Measurements from ENCODE around the gene ZNF212. TPM values are rescaled to one million over a fixed set of nuclear protein-coding genes. Genes with fewer than 3 reads are reported as not detected.

ZNF212 gene
- total and polyA plus RNA-seq, 4 experiments from 2014 or later = 4.5 to 24.0 (median 15.4) TPM

DNA sequence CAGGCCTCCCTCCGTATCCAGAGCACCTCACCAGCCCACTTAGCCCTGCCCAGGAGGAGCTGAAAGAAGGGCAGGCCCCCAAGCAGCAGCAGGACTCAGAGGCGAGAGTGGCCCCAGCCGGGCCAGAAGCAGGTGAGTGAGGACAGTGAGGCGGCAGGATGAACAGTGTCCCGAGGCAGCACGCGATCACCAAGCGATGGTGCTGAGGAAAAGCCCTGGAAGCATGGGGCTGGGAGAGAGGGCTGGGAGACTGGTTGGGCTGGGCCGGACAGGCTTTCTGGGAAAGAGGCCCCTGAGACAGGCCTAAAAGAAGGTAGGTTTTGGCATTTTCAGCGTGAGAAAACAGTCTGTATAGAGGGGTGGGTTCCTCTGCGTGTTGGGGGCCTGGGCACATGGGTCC lies 38.9 kb downstream of the ZNF212 start:
- H3K4me3 Mint-ChIP-seq = no peak overlapping the region
- intact Hi-C loops (cut with micrococcal nuclease) = no loop called here
- no peaks in the 10 kb centered on the region for H3K27me3 Mint-ChIP-seq
- H3K27ac Mint-ChIP-seq = peak overlapping the region in 1 of 7 donors; percentile 6
- H3K4me1 ChIP-seq (ENCODE audit: insufficient read depth, low read length) = no peaks in the 10 kb centered on the region
- POLR2A ChIA-PET (ENCODE audit: partially characterized antibody) = no interaction called here
- H3K9me3 ChIP-seq (ENCODE audit: control insufficient read depth in 1 of 2, low read length in 2 of 2) = no peaks in the 10 kb centered on the region
- no peaks in the 10 kb centered on the region for H3K27me3 ChIP-seq (ENCODE audit: insufficient read depth, low read length)
- peaks cover under 1 to 12% (median 4%) of the 10 kb centered on the region in 4 donors for H3K4me1 Mint-ChIP-seq
- H3K27ac ChIP-seq (ENCODE audit: low read depth, low read length) = no peak overlapping the region
- no peak overlapping the region for H3K4me3 ChIP-seq (ENCODE audit: low read length in 2 of 2)
- CTCF ChIA-PET (ENCODE audit: partially characterized antibody) = no interaction called here
- H3K36me3 Mint-ChIP-seq = peaks cover 33 to 53% of the 10 kb centered on the region in 2 donors
- peaks cover 0 to 2% (median 0%) of the 10 kb centered on the region in 8 donors for H3K9me3 Mint-ChIP-seq
- DNase-seq = no peak
- H3K36me3 ChIP-seq (ENCODE audit: insufficient read depth, low read length) = peaks cover 18% of the 10 kb centered on the region

DNA sequence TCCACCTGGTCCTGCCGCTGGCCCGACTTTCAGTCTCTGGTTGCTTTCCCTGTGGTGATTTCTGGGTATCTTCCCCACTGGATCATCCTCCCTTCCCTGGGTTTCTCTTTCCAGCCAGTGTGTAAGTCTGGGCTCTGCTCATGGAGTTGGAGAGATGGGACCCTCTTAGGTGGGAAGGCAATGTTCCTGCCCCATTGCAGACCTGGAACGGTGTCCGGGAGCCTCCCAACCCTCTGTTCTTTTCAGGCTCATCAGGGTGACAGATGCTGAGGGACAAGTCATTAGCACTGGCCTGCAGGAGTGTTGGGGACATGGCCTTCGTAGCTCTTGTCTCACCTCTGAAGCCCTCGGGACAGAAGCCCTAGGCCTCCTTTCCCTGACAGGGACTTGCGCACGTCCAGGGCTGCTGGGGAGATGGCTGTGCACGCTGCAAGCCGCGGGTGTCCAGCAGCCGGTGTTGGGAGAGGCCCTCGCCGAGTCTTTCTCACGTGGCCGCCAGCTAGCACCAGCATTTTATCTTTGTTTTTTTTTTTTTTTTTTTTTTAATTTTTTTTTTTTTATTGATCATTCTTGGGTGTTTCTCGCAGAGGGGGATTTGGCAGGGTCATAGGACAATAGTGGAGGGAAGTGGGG lies 39.8 kb downstream of the ZNF212 start:
- H3K36me3 ChIP-seq (ENCODE audit: insufficient read depth, low read length) = peaks cover 18% of the 10 kb centered on the region
- peaks cover 33 to 48% of the 10 kb centered on the region in 2 donors for H3K36me3 Mint-ChIP-seq
- no peak overlapping the region for H3K27ac ChIP-seq (ENCODE audit: low read depth, low read length)
- peaks cover 0 to 2% (median 0%) of the 10 kb centered on the region in 8 donors for H3K9me3 Mint-ChIP-seq
- no peaks in the 10 kb centered on the region for H3K9me3 ChIP-seq (ENCODE audit: control insufficient read depth in 1 of 2, low read length in 2 of 2)
- CTCF ChIA-PET (ENCODE audit: partially characterized antibody) = no interaction called here
- H3K4me1 ChIP-seq (ENCODE audit: insufficient read depth, low read length) = peaks cover 7% of the 10 kb centered on the region
- H3K27ac Mint-ChIP-seq = peak overlapping the region in 1 of 7 donors; percentile 42
- peaks cover 5 to 12% (median 9%) of the 10 kb centered on the region in 4 donors for H3K4me1 Mint-ChIP-seq
- DNase-seq = no peak
- H3K27me3 Mint-ChIP-seq = no peaks in the 10 kb centered on the region
- intact Hi-C loops (cut with micrococcal nuclease) = no loop called here
- POLR2A ChIA-PET (ENCODE audit: partially characterized antibody) = no interaction called here
- no peaks in the 10 kb centered on the region for H3K27me3 ChIP-seq (ENCODE audit: insufficient read depth, low read length)
- no peak overlapping the region for H3K4me3 Mint-ChIP-seq
- H3K4me3 ChIP-seq (ENCODE audit: low read length in 2 of 2) = no peak overlapping the region

DNA sequence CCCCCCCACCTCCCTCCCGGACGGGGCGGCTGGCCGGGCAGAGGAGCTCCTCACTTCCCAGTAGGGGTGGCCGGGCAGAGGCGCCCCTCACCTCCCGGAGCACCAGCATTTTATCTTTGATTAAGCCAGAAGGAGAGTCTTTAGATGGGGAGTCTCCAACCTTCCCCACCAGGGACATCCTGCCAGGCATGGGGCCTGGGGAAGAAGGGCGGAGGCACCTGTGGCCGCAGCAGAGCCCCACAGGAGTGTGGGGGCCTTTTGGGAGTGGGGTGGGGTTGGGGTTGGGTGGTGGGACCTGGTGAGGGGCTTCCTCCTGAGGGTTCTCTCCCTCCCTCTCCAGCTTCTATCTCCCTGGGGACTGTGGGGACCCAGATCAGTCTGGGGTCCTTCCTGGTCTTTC lies 40.7 kb downstream of the ZNF212 start:
- no peak overlapping the region for H3K4me3 Mint-ChIP-seq
- H3K4me1 Mint-ChIP-seq = peaks cover 9 to 21% (median 16%) of the 10 kb centered on the region in 4 donors
- no peak overlapping the region for H3K27ac Mint-ChIP-seq
- no peaks in the 10 kb centered on the region for H3K9me3 Mint-ChIP-seq
- H3K36me3 Mint-ChIP-seq = peaks cover 25 to 44% of the 10 kb centered on the region in 2 donors
- Histone ChIP-seq H3K27me3 (ENCODE audit: insufficient read depth, low read length) (no peaks in the 10 kb centered on the region), H3K9me3 (ENCODE audit: control insufficient read depth in 1 of 2, low read length in 2 of 2) (no peaks in the 10 kb centered on the region), H3K4me1 (ENCODE audit: insufficient read depth, low read length) (peaks cover 14% of the 10 kb centered on the region), H3K36me3 (ENCODE audit: insufficient read depth, low read length) (peaks cover 18% of the 10 kb centered on the region), H3K4me3 (ENCODE audit: low read length in 2 of 2) (no peak overlapping the region), H3K27ac (ENCODE audit: low read depth, low read length) (no peak overlapping the region)
- intact Hi-C loops (cut with micrococcal nuclease) = no loop called here
- DNase-seq = no peak
- ChIA-PET POLR2A (ENCODE audit: partially characterized antibody) (no interaction called here), CTCF (ENCODE audit: partially characterized antibody) (no interaction called here)
- H3K27me3 Mint-ChIP-seq = no peaks in the 10 kb centered on the region

DNA sequence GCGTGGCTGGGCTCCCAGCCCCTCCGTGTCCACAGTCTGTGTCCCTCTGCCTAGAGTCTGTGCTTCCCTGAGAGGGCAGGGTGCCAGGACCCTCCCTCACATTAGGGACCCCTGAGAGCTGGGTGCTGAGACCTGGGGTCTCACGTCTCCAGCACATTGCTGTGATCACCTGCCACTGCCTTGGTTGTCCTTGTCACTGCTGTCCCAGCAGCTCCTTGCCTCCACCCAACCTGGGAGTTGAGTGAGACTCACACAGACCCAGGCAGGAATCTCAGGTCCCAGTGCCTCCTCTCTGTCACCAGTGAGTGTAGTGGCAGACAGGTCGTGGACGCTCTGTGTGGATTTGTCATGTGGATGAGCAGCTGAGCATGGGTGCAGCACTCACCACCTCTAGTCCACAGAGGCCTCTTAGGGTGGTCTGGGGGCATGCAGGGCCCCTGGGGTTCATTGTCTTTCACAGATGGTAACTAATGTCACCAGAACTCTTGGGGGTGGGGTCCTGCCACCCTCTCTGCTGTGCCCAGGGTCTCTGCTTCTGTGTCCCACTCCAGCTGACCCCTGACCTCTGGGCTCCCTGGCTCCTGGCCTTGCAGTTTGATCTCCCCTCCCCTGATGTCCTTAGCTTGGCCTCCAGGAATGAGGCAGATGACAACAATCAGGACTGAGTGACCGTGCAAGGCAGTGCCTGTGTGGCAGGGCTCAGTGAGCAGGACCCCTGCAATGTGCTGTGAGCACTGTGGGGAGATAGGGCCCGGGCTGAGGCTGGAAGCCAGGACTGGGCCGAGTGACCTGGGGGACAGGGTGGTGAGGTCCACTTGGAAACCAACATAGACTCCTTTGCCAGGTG lies 41.4 kb downstream of the ZNF212 start:
- H3K27me3 Mint-ChIP-seq = no peaks in the 10 kb centered on the region
- H3K4me1 ChIP-seq (ENCODE audit: insufficient read depth, low read length) = peaks cover 20% of the 10 kb centered on the region
- H3K36me3 ChIP-seq (ENCODE audit: insufficient read depth, low read length) = peaks cover 18% of the 10 kb centered on the region
- H3K4me1 Mint-ChIP-seq = peaks cover 13 to 27% (median 22%) of the 10 kb centered on the region in 4 donors
- intact Hi-C loops (cut with micrococcal nuclease) = no loop called here
- no peaks in the 10 kb centered on the region for H3K9me3 ChIP-seq (ENCODE audit: control insufficient read depth in 1 of 2, low read length in 2 of 2)
- ChIA-PET POLR2A (ENCODE audit: partially characterized antibody) (no interaction called here), CTCF (ENCODE audit: partially characterized antibody) (no interaction called here)
- peaks cover 24 to 42% of the 10 kb centered on the region in 2 donors for H3K36me3 Mint-ChIP-seq
- no peak overlapping the region for H3K27ac ChIP-seq (ENCODE audit: low read depth, low read length)
- no peak overlapping the region for H3K4me3 ChIP-seq (ENCODE audit: low read length in 2 of 2)
- DNase-seq = no peak
- H3K4me3 Mint-ChIP-seq = no peak overlapping the region
- H3K27me3 ChIP-seq (ENCODE audit: insufficient read depth, low read length) = no peaks in the 10 kb centered on the region
- no peaks in the 10 kb centered on the region for H3K9me3 Mint-ChIP-seq
- peak overlapping the region in 3 of 7 donors; percentile 13 to 58 (median 22) for H3K27ac Mint-ChIP-seq

DNA sequence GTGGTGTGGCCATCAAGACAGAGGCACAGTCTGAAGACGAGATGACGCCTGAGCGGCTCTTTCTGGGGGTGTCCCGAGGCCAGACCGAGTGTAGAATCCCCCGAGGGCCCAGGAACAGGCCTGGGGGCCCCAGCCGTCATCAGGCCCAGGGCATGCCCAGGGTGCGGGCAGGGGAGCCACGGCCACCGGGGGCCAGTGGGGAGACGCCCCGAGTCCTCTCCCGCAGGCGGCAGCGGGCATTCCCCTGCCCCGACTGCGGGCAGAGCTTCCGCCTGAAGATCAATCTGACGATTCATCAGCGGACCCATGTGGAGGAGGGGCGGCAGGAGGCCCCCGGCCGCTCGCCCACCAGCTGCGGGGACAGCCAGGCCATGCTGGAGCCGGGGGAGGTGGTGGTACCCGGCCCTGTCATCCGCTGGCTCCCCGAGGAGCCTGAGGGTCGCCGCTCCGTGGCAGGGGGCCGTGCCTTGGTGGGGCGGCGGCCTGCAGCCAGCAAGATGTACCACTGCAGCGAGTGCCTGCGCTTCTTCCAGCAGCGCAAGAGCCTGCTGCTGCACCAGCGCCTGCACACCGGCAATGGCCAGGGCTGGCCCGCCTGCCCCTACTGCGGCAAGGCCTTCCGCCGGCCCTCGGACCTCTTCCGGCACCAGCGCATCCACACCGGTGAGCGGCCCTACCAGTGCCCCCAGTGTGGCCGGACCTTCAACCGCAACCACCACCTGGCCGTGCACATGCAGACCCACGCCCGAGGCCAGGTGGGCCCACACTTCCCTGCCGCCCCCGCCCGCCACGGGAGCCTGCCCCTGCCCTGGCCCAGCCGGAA lies 42.3 kb downstream of the ZNF212 start:
- no peak for DNase-seq
- no peaks in the 10 kb centered on the region for H3K27me3 ChIP-seq (ENCODE audit: insufficient read depth, low read length)
- no peaks in the 10 kb centered on the region for H3K27me3 Mint-ChIP-seq
- H3K9me3 Mint-ChIP-seq = no peaks in the 10 kb centered on the region
- peaks cover 18% of the 10 kb centered on the region for H3K36me3 ChIP-seq (ENCODE audit: insufficient read depth, low read length)
- H3K27ac Mint-ChIP-seq = peak overlapping the region in 2 of 7 donors; percentile 13 to 58
- POLR2A ChIA-PET (ENCODE audit: partially characterized antibody) = no interaction called here
- peaks cover 21 to 37% of the 10 kb centered on the region in 2 donors for H3K36me3 Mint-ChIP-seq
- peaks cover 18 to 36% (median 28%) of the 10 kb centered on the region in 4 donors for H3K4me1 Mint-ChIP-seq
- intact Hi-C loops (cut with micrococcal nuclease) = no loop called here
- CTCF ChIA-PET (ENCODE audit: partially characterized antibody) = no interaction called here
- H3K4me1 ChIP-seq (ENCODE audit: insufficient read depth, low read length) = peaks cover 29% of the 10 kb centered on the region
- no peak overlapping the region for H3K4me3 ChIP-seq (ENCODE audit: low read length in 2 of 2)
- no peak overlapping the region for H3K4me3 Mint-ChIP-seq
- H3K27ac ChIP-seq (ENCODE audit: low read depth, low read length) = no peak overlapping the region
- no peaks in the 10 kb centered on the region for H3K9me3 ChIP-seq (ENCODE audit: control insufficient read depth in 1 of 2, low read length in 2 of 2)

DNA sequence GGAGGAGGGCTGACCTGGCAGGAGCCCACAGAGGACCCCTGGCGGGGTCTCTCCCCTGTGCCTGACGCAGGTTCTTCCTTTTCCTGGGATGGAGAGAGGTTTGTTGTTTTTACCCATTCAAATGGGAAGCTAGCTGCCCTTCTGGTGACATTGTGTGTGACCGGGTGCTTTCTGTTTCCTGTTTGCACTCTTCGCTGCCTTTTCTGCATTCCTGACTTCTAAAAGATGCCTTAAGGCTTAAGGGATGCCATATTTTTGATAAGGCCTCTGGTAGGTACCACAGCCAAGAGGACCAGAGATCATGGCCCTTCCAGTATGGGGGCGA lies 42.8 kb downstream of the ZNF212 start:
- Mint-ChIP-seq H3K4me3 (peak overlapping the region in 2 of 8 donors; percentile 17 to 21), H3K4me1 (peaks cover 23 to 41% (median 33%) of the 10 kb centered on the region in 4 donors), H3K36me3 (peaks cover 21 to 34% of the 10 kb centered on the region in 2 donors), H3K9me3 (no peaks in the 10 kb centered on the region), H3K27me3 (no peaks in the 10 kb centered on the region), H3K27ac (peak overlapping the region in 6 of 7 donors; percentile 38 to 77 (median 62))
- H3K36me3 ChIP-seq (ENCODE audit: insufficient read depth, low read length) = peaks cover 18% of the 10 kb centered on the region
- intact Hi-C loops (cut with micrococcal nuclease) = no loop called here
- H3K27ac ChIP-seq (ENCODE audit: low read depth, low read length) = no peak overlapping the region
- ChIA-PET POLR2A (ENCODE audit: partially characterized antibody) (interaction anchor here (0.9 kb wide), 1 partner anchor 20 kb away, joined by 5 read pairs; the partner anchor contains the start of gene ZNF783), CTCF (ENCODE audit: partially characterized antibody) (no interaction called here)
- no peak overlapping the region for H3K4me3 ChIP-seq (ENCODE audit: low read length in 2 of 2)
- H3K4me1 ChIP-seq (ENCODE audit: insufficient read depth, low read length) = peaks cover 34% of the 10 kb centered on the region
- H3K9me3 ChIP-seq (ENCODE audit: control insufficient read depth in 1 of 2, low read length in 2 of 2) = no peaks in the 10 kb centered on the region
- no peak for DNase-seq
- no peaks in the 10 kb centered on the region for H3K27me3 ChIP-seq (ENCODE audit: insufficient read depth, low read length)

DNA sequence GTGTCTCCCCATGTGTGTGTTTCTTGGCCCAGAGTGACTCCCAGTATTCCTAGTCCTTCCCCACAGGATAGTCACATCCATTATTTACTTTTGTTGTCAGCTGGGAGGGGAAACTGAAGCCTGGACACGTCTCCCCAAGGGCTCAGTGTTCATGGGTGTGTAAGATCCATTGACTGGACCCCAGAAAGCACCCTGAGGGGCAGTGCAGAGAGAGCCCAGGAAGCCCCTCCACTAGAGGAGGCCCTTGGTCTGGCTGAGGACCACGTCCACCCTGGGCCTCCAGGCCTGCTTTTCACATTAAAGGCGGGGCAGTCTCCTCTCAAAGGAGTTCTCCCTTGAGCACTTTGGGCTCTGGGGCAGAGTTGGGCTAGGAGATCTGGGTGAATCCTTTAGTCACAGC lies 43.9 kb downstream of the ZNF212 start:
- Mint-ChIP-seq H3K4me3 (no peak overlapping the region), H3K36me3 (peaks cover 16 to 26% of the 10 kb centered on the region in 2 donors), H3K4me1 (peaks cover 26 to 52% (median 40%) of the 10 kb centered on the region in 4 donors), H3K9me3 (no peaks in the 10 kb centered on the region), H3K27ac (peak overlapping the region in 5 of 7 donors; percentile 41 to 93 (median 53)), H3K27me3 (no peaks in the 10 kb centered on the region)
- H3K27me3 ChIP-seq (ENCODE audit: insufficient read depth, low read length) = no peaks in the 10 kb centered on the region
- H3K36me3 ChIP-seq (ENCODE audit: insufficient read depth, low read length) = peaks cover 12% of the 10 kb centered on the region
- H3K4me1 ChIP-seq (ENCODE audit: insufficient read depth, low read length) = peaks cover 38% of the 10 kb centered on the region
- DNase-seq = no peak
- ChIA-PET CTCF (ENCODE audit: partially characterized antibody) (interaction anchor here (1.2 to 3.8 kb wide), 4 partner anchors 22 to 175 kb away, joined by 3 to 63 read pairs (median 7); partner anchors contain the start of genes ZNF282 and ZNF783), POLR2A (ENCODE audit: partially characterized antibody) (interaction anchor here (1.3 to 3.6 kb wide), 2 partner anchors 13 to 20 kb away, joined by 3 to 102 read pairs; partner anchors contain the start of gene ZNF783)
- intact Hi-C loops (cut with micrococcal nuclease) = no loop called here
- no peak overlapping the region for H3K4me3 ChIP-seq (ENCODE audit: low read length in 2 of 2)
- H3K9me3 ChIP-seq (ENCODE audit: control insufficient read depth in 1 of 2, low read length in 2 of 2) = no peaks in the 10 kb centered on the region
- H3K27ac ChIP-seq (ENCODE audit: low read depth, low read length) = peak overlapping the region; percentile 57

Data from CD4-positive, alpha-beta memory T cell (primary cell).